ENCODE measurements around the gene PPP1R15A.
A peak's percentile ranks its signal among the peaks of the same experiment; 100 is the strongest.
"Not testable (repeated sequence)": the region's sequence is repeated elsewhere in the genome, so short reads cannot be mapped to it uniquely, and the experiment has no call there.

The PPP1R15A gene

DNA sequence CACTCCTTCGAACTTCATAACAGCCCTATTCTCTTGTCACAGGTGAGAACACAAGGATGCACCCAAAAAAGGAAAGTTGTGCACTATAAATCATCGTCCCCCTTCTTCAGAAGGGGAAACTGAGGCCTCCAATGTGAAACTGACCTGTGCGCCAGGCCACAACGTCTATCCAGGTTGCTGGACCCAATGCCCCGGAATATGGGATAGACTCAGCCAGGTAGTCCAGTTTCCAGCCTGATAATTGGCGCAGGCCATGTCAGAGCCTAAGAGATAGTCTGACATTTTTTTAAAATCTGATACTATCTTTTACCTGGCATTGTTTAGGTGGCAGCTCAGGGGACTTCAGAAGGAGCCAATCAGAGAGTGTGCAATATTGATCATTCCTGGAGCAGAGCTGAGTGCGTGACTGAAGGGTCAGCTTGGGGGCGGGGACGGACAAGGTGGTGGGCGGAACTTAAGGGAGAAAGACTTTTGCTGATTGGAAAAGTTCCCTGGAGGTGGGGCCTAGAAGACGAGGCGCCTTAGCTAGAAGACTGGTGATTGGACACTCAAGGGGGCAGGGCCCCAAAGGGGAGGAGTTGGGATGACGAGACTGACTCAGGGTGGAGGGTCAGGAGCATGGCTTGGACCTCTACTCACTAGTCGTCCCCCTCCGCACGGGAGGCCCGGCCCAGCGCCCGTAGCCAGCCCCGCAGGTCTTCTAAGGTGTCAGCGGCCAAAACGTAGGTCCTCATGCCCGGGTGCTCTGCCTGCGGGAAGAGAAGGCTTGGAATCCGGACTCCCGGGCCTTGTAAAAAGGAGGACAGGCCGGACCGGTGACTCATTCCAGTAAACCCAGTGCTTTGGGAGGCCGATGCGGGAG lies 12.3 kb upstream of the PPP1R15A start:
- no peak for DNase-seq

- DNase-seq, result no peak
Measured at GRCh38 chr19:48861313-48861712, 10.9 kb upstream of the PPP1R15A start.

DNA sequence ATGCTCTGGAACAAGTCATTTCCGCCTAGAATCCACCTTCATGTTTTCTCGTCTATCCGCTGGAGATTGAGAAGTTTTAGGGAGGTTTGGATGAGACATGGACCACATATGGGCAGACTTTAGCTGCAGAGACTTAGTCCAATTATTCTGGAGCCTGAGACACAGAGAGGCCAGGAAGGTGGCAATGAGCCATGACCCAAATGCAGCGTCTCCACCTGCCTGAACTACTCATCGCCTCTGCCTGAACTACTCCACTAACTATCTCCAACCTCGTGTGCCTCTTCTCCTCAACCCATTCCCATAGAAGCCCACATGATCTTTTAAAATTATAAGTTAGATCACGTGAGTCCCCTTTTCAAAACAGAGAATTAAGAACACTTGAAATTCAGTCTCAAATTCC lies 9.4 kb upstream of the PPP1R15A start:
- no peak for DNase-seq

DNA sequence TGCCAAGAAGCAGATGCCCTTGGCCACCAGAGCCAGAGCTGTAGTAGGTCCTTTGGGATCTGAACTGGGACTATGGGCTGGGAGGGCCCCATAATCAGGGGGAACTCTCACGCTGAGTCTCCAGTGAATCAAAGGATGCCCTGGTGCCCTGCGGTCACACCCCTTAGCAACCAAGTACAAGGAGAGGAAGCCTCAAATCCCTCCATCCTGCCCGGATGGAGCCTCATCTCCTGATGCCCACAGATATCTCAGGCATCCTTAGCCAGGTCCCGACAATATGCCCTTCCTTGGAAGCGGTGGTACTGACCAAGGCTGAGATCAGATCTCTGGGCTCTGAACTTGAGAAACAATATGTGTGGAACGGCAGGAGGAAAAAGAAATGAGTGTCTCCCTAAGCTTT lies 5.5 kb upstream of the PPP1R15A start:
- DNase-seq, result no peak

DNA sequence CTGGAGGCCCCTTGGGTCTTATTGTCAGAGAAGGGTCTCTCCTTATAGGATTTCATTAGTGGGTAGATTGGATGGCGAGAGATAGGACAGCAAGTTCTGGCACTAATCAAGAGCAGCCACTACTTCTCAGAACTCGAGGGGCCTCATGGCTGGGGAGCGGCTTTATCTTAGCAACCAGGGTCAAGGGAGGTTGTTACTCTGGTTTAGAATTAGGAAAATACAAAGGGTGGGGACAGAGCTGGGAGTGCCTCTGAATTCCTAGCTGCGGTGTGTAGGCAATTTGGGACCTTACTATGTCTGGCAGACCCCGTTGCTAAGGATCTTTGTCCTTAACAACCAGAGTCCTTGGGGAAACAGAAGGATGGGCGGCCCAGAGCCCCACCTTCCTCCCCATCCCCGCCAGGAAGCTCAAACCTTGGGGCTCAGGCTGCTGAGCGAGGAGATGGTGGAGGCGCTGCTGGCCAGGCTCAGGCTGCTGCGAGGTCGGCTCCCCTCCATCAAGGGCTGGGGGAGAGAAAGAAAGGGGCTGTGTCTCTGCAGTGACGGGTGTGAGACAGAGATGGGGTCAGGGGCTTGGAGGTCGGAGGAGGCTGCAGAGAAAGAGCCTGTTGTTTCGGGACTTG lies 5.0 kb upstream of the PPP1R15A start:
- DNase-seq, result no peak

DNA sequence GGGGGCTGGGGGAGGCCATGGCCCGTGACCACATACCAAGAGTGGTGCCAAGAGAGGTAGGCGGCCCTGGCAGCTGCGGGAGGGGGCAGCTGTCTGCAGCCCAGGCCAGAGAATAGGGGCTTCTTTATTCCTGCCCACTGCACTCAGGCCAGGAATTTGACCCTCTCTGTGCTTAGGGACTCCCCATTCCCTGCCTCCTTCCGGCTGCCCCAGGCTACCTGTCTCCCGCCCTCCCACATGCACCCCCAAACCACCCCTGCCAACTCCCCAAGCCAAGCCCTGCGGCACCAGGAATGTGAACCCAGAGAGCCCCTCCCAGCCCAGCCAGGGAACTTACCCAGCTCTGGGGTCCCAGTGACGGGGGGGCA lies 4.5 kb upstream of the PPP1R15A start:
- DNase-seq, result no peak

- no peak for DNase-seq
Measured at GRCh38 chr19:48868114-48868886, 3.9 kb upstream of the PPP1R15A start, which contains the start of gene PLEKHA4. Gene PLEKHA4 (minus strand): TSS chr19:48868617. CDS start chr19:48867620, 997 bp downstream.

DNA sequence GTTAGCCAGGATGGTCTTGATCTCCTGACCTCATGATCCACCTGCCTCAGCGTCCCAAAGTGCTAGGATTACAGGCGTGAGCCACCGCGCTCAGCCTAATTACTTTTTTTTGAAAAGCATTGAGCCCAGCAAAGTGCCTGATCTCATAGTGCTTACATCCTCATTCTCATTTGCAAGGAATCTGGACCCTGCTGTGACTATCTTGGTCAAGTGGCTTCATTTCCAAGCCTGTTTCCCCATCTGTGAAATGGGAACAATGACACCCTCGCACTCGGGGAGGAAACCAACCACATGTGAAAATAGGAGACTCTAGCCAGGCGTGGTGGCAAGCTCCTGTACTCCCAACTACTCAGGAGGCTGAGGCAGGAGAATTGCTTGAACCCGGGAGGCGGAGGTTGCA lies 2.2 kb upstream of the PPP1R15A start:
- no peak for DNase-seq

- not testable (repeated sequence) for DNase-seq
Measured at GRCh38 chr19:48871471-48872181, 595 bp upstream of the PPP1R15A start.

- peak; percentile 78 to 79 for DNase-seq
Measured at GRCh38 chr19:48872884-48873475, 759 bp downstream of the PPP1R15A start.

DNA sequence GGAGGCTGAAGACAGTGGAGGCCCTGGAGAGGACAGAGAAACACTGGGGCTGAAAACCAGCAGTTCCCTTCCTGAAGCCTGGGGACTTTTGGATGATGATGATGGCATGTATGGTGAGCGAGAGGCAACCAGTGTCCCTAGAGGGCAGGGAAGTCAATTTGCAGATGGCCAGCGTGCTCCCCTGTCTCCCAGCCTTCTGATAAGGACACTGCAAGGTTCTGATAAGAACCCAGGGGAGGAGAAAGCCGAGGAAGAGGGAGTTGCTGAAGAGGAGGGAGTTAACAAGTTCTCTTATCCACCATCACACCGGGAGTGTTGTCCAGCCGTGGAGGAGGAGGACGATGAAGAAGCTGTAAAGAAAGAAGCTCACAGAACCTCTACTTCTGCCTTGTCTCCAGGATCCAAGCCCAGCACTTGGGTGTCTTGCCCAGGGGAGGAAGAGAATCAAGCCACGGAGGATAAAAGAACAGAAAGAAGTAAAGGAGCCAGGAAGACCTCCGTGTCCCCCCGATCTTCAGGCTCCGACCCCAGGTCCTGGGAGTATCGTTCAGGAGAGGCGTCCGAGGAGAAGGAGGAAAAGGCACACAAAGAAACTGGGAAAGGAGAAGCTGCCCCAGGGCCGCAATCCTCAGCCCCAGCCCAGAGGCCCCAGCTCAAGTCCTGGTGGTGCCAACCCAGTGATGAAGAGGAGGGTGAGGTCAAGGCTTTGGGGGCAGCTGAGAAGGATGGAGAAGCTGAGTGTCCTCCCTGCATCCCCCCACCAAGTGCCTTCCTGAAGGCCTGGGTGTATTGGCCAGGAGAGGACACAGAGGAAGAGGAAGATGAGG lies 1.5 kb downstream of the PPP1R15A start:
- DNase-seq, result no peak

GRCh38 chr19:48874303-48875135 lies 2.3 kb downstream of the PPP1R15A start:
- DNase-seq, result no peak

DNA sequence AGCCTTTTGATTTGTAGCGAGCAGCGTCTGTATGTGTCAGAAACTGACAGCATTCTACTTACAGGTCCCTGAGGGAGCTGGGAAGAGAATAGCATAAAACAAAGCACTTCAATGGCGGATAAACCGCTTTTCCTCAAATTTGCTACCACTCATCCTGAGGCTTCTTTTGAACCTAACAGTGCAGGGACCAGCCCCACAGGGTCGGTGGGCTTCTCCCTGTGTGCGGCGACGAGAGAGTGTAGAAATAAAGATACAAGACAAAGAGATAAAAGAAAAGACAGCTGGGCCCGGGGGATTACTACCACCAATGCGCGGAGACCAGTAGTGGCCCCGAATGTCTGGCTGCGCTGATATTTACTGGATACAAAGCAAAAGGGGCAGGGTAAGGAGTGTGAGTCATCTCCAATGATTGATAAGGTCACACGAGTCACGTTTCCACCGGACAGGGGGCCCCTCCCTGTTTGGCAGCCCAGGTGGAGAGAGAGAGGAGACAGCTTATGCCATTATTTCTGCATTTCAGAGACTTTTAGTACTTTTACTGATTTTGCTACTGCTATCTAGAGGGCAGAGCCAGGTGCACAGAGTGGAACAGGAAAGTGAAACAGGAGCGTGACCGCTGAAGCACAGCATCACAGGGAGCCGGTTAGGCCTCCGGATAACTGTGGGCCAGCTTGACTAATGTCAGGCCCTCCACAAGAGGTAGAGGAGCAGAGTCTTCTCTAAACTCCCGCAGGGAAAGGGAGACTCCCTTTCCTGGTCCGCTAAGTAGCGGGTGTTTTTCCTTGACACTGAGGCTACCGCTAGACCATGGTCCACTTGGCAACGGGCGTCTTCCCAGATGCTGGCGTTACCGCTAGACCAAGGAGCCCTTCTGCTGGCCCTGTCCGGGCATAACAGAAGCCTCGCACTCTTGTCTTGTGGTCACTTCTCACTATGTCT lies 4.1 kb downstream of the PPP1R15A start:
- DNase-seq, result not testable (repeated sequence)

GRCh38 chr19:48877855-48878195 lies 5.6 kb downstream of the PPP1R15A start:
- no peak for DNase-seq

DNA sequence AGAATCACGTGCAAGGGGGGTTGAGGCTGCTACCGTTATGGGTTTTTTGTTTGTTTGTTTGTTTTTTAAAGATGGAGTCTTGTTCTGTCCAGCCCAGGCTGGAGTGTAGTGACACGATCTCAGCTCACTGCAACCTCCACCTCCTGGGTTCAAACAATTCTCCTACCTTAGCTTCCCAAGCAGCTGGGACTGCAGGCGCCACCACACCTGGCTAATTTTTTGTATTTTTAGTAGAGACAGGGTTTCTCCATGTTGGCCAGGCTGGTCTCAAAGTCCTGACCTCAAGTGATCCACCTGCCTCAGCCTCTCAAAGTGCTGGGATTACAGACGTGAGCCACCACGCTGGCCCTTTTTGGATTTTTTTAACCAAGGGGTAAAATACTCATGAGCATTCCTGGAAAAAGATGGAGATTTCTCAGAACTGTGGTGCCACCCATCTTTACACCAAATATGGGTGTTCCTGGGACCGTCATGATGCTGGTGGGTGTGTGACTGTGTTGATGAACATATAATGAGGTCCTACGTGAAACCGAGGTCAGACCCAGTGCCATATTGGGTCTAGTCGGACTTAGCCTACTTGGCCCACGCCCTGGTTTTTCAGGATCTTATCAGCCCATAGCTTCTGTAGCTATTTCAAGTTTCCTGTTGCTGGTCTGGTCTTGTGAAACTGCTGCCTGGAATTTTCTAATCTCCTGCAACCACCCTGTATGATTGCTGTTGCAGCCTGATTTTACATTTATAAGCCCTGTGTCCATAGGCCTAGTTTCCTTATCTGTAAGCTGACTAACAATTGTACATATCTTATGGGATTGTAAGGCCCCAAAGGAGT lies 6.2 kb downstream of the PPP1R15A start:
- DNase-seq, result no peak

- DNase-seq, result no peak
Measured at GRCh38 chr19:48879025-48879637, 6.9 kb downstream of the PPP1R15A start.

- DNase-seq, result not testable (repeated sequence)
Measured at GRCh38 chr19:48879696-48880095, 7.5 kb downstream of the PPP1R15A start.

Data from SHP77 (cell line).